RPMI8226 (cell line): ENCODE data around the gene UGCG.
"Not testable (repeated sequence)": the region's sequence is repeated elsewhere in the genome, so short reads cannot be mapped to it uniquely, and the experiment has no call there.

Experiments used
- DNase-seq: peaks from one replicate; pipeline ENCODE4 v3.0.0-alpha.2; 2015

Gene UGCG

DNA sequence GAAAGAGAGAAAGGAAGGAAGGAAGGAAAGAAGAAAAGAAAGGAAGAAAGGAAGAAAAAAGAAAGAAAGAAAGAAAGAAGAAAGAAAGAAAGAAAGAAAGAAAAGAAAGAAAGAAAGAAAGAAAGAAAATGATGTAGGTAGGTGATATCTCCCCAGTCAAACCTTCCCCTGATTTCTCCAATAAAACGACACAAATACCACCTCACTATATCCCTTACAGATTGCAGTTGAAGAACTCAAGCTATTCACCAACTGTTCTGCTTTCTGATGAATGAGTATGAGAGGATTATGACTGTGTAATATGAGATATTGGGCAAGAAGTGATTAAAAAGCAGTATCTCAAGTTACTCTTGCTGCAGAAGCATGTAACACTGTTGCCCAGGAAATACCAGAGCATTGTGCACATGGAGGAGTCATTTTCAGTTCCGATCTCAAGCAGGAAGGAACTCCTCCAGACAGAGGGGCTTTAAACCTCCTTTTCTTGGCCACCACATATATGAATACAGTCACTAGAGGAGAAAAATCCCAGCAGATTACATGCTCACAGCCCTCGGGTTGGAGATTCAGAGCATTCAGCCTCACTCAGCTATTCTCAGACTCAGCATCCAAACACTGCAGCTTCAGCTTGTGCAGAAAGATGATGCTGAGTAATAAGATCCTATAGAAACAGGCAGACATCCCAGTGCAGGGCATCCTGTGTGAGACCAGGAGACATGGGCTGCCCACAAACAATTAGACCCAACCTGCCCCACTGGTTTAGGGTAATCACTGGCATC lies 61.4 kb downstream of the UGCG start:
- DNase-seq: peak; percentile 5

DNA sequence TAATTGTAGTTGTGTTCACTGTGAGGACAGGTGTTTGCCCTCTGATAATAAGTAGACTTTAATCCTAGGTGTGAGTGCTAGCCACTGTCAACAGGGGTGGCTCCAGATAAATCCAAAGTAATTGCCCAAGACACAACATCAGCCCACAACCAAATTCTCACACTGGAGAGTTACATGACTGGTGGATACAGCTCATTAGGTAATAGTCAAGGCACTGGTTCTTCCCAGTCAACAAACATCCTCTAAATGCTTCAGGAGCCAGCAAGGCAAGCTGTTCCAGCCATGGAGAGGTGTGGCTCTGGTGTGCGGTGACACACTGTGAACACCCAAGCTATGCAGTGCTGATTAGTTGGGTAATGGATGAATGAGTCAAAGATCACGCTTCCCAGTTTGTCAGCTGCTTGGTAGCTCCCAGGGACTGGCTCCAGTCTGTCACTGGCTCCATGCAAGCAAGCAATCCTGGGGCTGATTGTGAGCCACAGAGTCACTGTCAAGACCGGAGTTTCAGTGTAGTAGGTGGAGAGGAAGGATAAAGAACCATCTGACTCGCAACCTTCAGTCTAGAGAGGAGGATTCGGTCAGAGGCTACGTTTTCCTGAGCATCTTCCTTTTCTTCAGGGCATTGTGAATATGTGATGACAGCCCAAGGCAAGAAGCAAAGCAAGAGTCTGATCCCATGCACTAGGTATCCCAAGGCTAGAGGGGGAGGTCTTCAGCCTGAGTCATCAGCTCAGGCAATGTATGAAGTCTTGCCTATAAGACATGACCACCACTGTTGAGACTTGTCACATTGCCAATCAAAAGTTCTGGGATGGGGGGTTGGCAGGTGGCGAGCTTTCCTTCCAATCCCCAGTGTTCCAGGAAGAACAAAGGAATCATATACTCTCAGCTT lies 63.1 kb downstream of the UGCG start:
- no peak for DNase-seq

DNA sequence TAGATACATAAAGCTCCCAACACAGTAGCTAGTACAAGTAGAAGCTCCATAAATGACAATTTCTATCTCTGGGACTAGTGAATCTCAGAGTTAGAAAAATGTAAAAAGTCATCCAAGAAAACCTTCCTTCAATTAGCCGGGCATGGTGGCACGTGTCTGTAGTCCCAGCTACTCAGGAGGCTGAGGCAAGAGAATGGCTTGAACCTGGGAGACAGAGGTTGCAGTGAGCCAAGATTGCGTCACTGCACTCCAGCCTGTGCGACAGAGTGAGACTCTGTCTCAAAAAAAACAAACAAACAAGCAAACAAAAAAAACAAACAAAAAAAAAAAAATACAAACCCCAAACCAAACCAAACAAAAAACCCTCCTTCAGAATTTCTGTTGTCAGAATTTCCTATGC lies 63.9 kb downstream of the UGCG start:
- DNase-seq: not testable (repeated sequence)

DNA sequence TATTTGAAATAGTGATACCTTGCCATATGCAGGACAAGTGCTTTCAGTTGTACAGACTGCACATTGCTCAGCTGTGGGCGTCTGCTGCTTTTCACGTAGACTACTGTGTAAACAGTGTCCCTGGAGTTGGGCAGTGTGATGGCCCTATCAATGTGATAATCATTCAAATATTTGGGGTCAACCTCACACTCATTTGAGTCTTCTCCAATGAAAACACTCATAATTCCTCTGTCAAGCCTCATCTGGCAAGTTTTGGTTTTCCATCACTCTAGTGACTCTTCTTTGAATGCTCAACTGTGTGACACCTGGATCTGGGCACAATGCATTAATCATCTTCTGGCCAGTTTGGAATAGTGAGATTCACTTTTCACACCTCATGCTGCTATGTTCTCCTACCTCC lies 64.4 kb downstream of the UGCG start:
- no peak for DNase-seq

DNA sequence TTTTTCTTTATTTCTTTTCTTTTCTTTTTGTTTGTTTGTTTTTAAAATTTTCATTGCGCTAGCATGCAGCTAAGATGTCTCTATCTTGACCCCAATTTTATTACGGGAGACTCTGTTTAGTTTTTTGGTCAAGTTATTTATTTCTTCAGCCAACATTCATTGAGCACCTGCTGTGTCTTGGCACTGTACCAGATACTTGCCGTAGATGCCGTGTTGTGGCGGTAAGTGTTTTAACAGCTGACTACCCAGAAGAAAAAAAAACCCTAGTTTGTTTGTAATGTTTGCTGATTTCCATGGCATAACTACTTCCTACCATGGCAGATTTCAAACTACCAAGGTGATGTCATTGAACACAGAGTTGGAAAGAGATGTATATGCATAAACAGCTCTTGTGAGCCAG lies 65.0 kb downstream of the UGCG start:
- DNase-seq: peak; percentile 81

DNA sequence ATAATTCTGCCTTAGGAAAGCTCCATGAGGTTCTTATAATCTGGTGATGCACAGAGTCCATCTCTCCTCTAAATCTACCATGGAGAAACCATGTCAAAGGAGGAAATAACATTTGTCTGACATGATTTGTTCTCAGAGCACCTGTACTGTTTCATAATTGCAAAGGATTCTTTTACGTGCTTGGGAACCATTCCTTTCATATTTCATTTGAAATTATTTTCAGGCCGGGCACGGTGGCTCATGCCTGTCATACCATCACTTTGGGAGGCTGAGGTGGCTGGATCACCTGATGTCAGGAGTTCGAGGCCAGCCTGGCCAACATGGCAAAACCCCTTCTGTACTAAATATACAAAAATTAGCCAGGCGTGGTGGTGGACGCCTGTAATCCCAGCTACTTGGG lies 65.4 kb downstream of the UGCG start:
- DNase-seq: no peak

DNA sequence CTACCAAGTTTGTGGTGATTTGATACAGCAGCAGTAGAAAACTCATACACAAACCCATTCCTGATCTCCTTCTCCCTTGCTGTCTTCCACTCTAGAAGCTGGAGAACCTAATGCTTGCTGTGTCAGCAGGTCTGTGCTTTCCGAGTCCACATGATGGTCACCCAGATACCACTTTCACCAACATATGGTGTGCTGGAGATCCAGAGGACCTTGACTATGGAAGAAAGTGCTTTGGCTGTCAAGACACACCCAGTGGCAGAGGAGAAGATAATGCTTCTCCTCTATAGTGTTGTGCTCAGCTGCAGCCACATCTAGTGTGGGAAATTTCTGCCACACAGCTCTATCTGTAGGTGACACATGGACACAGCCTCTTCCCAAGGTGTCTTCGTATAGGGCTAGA lies 67.4 kb downstream of the UGCG start:
- no peak for DNase-seq

DNA sequence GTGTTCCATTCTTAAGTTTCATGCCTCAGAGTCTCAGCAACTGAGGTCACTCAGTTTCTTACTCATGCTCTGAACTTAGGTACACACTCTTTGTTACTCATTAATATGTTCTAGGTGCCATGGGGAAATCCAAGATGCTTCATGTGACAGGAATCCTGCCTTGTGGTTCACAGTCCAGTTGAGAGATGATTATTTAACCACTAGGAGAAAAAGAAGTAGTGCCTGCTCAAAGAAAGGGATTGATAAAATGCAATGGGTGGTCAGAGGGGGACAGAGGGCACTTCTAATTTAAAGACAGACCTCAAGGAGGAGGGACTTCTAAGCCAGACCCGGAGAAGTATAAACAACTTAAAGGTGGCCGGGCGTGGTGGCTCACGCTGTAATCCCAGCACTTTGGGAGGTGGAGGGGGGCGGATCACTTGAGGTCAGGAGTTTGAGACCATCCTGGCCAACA lies 69.0 kb downstream of the UGCG start:
- DNase-seq: no peak

DNA sequence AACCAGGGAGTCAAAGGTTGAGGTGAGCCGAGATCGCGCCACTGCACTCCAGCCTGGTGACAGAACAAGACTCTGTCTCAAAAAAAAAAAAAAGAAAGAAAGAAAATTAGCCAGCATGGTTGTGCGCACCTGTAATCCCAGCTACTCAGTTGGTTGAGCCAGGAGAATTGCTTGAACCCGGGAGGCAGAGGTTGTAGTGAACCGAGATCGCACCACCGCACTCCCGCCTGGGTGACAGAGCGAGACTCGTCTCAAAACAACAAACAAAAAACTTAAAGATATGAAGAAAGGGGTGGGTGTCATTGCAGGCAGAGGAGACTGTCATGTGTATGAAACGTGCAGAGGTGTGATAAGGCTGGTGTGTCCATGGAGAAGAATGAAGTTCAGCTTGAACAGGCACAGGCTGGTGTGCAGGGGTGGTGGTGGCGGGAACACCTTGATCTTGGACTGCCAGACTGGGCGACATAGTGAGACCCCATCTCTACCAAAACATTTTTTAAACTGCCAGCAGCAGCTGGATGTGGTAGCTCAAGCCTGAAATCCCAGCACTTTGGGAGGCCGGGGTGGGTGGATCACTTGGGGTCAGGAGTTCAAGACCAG lies 69.6 kb downstream of the UGCG start:
- no peak for DNase-seq

DNA sequence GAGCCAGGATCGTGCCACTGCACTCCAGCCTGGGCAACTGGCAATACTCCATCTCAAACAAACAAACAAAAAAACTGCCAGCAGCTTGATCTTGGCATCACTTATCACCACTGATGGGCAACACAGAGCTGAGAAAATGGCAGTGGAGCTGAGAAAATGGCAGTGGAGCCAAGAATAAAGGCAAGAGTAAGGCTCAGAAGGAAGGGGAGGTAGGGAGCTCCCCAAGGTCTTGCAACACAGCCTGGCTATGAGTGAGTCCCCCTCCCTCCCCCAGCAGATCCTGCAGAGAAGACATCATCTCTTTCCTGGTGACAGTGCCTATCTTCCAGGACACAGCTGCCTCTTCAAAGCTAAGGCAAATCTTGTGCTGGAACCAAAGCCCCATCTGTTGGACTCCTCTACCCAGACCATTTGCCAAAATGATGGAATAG lies 70.3 kb downstream of the UGCG start:
- no peak for DNase-seq

DNA sequence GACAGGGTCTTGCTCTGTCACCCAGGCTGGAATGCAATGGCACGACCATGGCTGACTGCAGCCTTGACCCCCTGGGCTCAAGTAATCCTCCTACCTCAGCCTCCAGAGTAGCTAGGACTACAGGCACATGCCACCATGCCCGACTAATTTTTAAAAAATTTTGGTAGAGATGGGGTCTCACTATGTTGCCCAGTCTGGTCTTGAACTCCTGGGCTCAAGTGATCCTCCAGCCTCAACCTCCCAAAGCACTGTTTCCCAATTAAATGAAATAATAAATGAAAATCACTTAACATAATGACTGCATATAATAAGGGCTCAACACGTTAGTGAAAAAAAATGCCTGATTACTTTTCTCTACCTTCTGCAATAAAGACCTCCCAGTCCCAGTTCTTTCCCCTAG lies 71.0 kb downstream of the UGCG start:
- DNase-seq: no peak

DNA sequence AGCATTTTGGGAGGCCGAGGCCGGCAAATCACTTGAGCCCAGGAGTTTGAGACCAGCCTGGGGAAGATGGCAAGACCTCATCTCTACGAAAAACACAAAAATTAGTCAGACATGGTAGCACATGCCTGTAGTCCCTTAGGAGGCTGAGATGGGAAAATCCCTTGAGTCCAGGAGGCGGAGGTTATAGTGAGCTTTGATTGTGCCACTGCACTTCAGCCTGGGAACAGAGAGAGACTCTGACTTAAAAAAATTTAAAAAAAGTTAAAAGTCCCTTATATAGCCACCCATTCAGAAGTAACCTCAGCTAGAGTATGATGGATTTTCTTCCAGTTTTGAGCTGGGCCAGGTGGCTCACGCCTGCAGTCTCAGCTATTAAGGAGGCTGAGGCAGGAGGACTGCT lies 72.4 kb downstream of the UGCG start:
- DNase-seq: no peak

DNA sequence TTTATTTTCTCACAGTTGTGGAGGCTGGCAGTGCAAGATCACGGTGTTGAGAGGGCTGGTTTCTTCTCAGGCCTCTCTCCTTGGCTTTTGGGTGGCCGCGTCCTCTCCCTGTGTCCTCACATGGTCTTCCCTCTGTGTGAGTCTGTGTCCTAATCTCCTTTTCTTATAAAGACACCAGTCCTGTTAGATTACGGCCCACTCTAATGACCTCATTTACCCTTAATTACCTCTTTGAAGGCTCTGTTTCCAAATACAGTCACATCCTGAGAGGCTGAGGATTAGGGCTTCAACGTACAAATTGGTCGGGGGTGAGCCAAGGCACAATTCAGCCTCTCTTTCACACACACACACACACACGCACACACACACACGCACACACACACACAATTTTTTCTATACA lies 73.0 kb downstream of the UGCG start:
- DNase-seq: no peak

DNA sequence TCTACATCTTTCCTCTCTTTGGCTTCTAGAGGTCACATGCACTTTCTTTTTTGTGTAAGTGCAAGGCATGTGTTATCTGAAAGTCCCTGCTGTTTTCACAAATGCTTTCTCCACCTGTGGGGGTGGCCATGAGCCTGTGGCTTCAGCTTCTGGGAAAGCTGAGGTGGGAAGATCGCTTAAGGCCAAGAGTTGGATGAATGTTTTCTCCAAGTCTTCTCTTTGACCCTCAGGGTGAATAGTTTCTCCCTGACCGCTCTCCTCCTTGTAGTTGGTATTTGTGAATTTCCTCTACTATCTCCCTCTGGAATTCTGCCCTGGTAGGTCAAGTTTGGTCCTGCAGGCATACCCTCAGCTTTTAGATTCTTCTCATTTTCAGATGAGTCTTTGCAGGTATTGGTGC lies 74.2 kb downstream of the UGCG start:
- no peak for DNase-seq

DNA sequence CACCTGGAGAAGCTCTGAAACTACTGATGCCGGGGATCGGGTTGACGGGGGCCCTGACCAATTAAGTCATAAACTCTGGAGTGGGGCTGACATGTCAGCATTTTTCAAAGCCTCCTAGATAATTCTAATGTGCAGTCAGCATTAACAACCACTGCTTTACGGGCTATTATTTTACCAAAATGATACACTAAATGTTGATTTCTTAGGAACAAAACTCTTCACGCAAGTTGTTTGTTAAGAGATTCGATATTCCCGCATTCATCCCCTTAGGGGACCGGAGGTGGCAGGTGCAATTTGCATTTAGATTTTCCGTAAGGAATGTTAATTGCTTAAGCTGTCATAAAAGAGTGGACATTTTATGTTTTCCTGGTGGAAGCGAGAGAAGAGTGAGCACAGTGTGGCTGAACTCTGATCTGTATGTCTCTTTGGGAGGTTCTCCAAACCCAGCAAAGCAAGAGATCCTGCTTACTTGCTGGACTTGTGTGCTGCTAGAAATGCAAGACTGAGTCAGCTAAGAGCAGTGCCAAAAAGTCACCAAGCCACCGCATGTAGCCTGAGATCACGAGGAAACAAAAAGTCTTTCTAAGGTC lies 77.6 kb downstream of the UGCG start:
- DNase-seq: peak; percentile 59

DNA sequence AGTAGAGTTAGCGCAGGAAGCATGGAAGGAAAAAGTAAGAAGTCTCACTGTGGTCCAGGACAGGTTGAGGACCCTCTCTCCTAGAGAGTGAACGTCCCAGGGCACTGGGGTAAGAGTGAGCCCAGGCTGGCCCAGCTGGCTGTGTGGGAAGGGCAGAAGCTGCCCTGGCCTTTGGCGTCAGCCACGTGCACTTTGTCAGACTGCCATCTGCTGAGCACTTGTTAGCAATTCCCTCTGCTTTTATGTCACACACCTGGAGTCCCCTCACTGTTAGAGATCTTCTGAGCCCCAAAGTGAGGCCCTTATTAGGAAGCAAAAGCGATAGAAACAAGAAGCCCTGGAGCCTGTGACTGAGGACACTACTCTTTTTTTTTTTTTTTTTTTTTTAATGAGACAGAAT lies 79.1 kb downstream of the UGCG start:
- DNase-seq: peak; percentile 69

DNA sequence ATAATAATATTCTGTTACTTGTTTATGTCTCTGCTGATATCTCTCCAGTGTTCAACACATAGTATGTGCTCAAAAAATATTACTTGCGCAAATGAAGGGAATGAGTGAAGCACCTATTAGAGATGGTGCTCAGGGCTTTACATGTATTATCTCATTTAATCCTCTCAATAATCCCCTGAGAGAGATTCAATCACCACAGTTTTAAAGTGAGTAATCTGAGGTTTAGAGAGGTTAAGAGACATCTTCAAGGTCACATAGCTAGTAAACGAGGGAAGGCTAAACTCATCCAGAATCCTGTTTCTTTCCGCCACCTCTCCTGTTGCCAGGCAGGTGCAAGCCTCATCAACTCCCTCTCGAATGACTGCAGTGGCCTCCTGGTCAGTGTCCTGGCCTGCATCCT lies 82.0 kb downstream of the UGCG start:
- DNase-seq: no peak

DNA sequence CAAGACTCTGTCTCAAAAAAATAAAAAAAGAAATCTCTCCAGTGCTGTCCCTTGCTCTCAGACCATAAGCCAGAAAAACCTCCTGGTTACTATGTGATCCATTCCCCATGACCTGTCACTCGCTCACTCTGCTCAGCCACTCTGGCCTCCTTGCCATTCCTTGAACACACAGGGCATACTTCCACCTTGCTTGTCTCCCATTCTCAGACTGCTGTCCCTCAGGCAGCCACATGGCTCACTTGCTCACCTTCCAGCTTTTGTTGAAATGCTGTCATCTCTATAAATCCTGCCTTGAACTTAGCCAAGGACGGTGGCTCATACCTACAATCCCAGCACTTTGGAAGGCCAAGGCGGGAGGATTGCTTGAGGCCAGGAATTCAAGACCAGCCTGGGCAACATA lies 82.9 kb downstream of the UGCG start:
- DNase-seq: no peak

DNA sequence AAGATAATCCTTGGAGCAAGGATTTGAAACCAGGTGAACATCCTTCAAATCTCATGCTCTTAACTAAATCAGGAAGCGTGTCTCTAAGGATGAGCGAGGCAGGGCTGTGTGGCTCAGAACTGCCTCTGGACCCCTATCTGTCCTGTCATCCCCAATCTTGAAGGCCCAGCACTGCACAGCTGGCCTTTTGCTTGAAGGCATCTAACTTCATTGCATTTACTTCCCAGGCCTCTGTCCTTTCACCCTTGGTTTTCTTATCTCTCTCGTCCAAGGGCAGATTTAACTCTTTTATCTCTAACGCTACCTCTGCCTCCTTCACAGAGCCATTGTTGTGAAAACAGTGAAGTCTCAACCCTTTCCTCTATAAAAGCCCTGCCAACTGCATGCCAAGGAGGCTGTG lies 83.8 kb downstream of the UGCG start:
- no peak for DNase-seq

DNA sequence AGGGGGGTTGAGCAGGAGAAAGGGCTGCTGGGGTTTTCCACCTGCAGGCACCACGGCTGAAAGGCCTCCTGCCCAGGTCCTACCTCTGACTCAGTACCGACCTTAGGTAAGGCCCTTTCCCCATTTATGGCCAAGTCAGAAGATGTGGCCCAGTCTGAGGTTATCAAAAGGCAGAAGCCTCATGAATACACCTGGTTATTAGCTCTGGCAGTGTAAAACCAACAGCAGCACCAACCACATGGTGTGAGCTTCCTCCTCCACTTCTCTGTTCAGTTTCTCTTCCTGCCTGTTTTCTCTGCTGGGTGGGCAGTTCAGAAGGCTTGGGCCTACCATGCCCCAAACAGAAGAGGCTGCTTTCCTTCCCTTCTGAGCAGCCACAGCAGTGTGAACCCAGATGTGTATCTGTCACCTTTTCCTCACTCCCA lies 86.9 kb downstream of the UGCG start:
- peak; percentile 33 for DNase-seq

DNA sequence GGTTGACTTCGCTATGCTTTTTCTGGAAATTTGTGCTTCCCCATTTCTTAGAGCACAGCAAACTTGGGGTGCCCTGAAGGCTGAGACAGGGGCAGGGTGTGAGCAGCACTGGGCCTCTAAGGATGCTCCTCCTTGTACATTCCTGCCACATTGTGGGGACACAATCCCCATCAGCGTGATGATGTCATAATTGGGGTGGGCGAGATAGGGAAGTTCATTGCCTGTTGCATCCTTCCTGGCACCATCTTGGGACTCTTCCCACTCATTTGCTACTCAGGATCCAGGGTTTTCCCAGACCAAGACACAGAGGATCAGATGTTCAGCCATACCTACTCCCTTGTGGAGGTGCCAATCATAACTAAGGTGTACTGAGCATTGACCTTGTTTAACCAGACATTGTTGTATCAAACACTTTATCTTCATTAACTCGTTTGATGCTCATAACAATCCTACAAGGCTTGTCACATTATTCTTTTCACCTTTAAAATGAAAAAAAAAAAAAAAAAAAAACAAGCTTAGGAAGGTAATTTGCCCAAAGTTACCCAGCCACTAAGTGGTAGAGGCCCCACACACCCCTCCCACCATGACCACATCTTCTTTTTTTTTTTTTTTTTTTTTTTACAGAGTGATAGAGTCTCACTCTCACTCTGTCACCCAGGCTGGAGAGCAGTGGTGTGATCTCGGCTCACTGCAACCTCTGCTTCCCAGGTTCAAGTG lies 87.6 kb downstream of the UGCG start:
- DNase-seq: no peak
